ENCODE results near the gene CSMD2. TPM values are rescaled to one million over a fixed set of nuclear protein-coding genes. Genes with fewer than 3 reads are reported as not detected.

CSMD2 gene
- total and polyA plus RNA-seq, 7 donors: 0.02 to 0.32 (median 0.10) TPM

- WGBS, 3 donors: 88 to 92% (median 91%) methylated on average over 4 of the region's 4 CpGs
- H3K4me1 ChIP-seq: no peaks in the 10 kb centered on the region
- H3K9me3 ChIP-seq: no peaks in the 10 kb centered on the region
- intact Hi-C loops (cut with DNase I): no loop called here
- H3K36me3 ChIP-seq (ENCODE audit: insufficient read depth in 1 of 2, low read depth in 1 of 2): no peaks in the 10 kb centered on the region
- DNase-seq (no peak), ATAC-seq (no peak)
- H3K27ac ChIP-seq: no peak overlapping the region
- no peaks in the 10 kb centered on the region for H3K27me3 ChIP-seq (ENCODE audit: insufficient read depth in 3 of 3, low read length in 2 of 3)
- TF ChIP-seq CTCF (IDR thresholded peaks at IDR 0.05): no peak
- H3K4me3 ChIP-seq: no peak overlapping the region
Observed at GRCh38 chr1:33836911-33837310, 328.1 kb downstream of the CSMD2 start.

DNA sequence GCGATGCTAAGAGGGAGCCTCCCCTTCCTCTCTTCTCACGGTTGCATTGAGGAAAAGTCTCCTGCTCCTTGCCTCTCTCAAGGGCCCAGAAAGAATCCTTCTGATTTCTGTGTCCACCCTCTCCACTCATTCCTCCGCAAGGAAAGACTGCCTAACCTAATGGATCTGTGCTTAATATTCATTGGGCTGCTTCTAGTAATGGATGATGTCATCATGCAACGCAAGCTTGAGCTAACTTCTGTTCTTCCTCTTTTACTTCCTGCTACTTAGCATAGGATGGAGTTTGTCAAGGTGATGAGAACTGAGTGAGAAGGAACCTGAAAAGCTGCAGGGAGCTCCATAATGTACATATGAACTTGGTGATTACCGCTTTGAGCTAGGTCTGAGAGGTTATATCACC, 336.4 kb downstream of the CSMD2 start:
- H3K36me3 ChIP-seq (ENCODE audit: insufficient read depth in 1 of 2, low read depth in 1 of 2): no peaks in the 10 kb centered on the region
- H3K9me3 ChIP-seq: no peaks in the 10 kb centered on the region
- intact Hi-C loops (cut with DNase I): no loop called here
- no peak for TF ChIP-seq CTCF (IDR thresholded peaks at IDR 0.05)
- H3K4me3 ChIP-seq: no peak overlapping the region
- no peak overlapping the region for H3K27ac ChIP-seq
- no peaks in the 10 kb centered on the region for H3K4me1 ChIP-seq
- H3K27me3 ChIP-seq (ENCODE audit: insufficient read depth in 3 of 3, low read length in 2 of 3): no peaks in the 10 kb centered on the region
- DNase-seq (no peak), ATAC-seq (no peak)
- WGBS, 3 donors: 74 to 91% (median 90%) methylated on average over 5 of the region's 5 CpGs

DNA sequence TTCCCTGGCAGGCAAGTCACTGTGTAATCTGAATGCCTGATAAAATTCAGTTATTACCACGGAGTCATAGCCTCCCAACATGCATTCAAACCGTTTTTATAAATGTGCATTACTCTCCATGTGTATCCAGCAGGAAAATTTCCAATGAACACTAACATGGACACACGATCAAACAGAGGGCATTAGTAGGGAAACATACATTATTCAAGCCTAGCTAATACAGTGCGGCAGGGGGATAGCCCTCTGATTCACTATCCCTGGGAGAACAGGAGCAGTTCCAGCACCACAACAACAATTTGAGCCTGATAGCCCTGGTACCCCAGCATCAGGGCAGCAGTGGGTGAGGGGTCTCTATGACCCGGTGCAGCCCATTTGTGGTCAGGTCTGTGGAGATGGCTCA, 337.0 kb downstream of the CSMD2 start:
- no peaks in the 10 kb centered on the region for H3K36me3 ChIP-seq (ENCODE audit: insufficient read depth in 1 of 2, low read depth in 1 of 2)
- no peaks in the 10 kb centered on the region for H3K4me1 ChIP-seq
- DNase-seq: no peak
- intact Hi-C loops (cut with DNase I): no loop called here
- no peaks in the 10 kb centered on the region for H3K9me3 ChIP-seq
- no peak overlapping the region for H3K4me3 ChIP-seq
- H3K27me3 ChIP-seq (ENCODE audit: insufficient read depth in 3 of 3, low read length in 2 of 3): no peaks in the 10 kb centered on the region
- no peak overlapping the region for H3K27ac ChIP-seq
- no peak for ATAC-seq
- WGBS, 3 donors: 23 to 46% (median 40%) methylated on average over 5 of the region's 5 CpGs
- no peak for TF ChIP-seq CTCF (IDR thresholded peaks at IDR 0.05)

DNA sequence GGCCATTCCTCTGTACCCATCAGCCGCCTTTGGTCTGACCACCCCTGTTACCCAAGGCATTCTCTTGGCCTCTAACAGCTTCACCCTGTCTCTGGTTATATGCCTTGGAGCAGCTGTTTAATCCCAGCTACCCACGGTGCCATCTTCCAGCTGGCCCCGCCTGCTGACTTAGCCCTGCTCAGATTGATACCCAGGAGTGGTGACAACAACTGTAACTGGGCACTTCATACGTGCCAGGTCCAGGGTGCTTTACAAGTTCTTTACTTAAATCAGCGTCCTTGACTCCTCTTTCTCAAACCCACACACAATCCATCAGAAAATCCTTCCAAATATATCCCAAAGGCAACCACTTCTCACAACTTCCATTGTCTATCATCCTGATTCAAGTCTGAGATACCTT, 338.3 kb downstream of the CSMD2 start:
- Histone ChIP-seq H3K4me1 (no peaks in the 10 kb centered on the region), H3K27ac (no peak overlapping the region), H3K27me3 (ENCODE audit: insufficient read depth in 3 of 3, low read length in 2 of 3) (peaks cover 0 to 6% (median 0%) of the 10 kb centered on the region in 3 donors), H3K9me3 (no peaks in the 10 kb centered on the region), H3K36me3 (ENCODE audit: insufficient read depth in 1 of 2, low read depth in 1 of 2) (no peaks in the 10 kb centered on the region), H3K4me3 (no peak overlapping the region)
- DNase-seq: no peak
- WGBS, 3 donors: 58 to 70% (median 64%) methylated on average over 5 of the region's 5 CpGs
- intact Hi-C loops (cut with DNase I): no loop called here
- no peak for TF ChIP-seq CTCF (IDR thresholded peaks at IDR 0.05)
- no peak for ATAC-seq

DNA sequence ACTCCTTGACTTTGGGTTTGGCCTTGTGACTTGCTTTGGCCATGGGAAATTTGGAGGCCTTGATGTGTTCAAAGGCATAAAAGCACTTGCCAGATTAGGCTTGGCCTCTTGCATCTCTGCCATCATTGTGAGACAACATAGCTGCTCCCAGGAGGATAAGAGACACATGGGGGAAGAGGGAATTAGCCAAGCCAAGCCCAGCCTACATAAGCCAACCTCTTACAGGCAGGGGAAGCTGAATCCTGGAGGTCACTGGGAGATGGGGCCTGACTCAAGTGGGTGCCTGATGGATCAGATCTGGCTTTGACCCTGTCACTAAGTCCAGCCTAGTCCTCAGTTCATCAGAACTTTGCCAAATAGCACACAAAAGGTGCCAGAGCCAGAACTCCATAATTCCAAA, 338.7 kb downstream of the CSMD2 start:
- DNase-seq: no peak

More for the DNA sequence above, 338.7 kb downstream of the CSMD2 start:
- H3K9me3 ChIP-seq: no peaks in the 10 kb centered on the region
- peaks cover 0 to 9% (median 0%) of the 10 kb centered on the region in 3 donors for H3K27me3 ChIP-seq (ENCODE audit: insufficient read depth in 3 of 3, low read length in 2 of 3)
- H3K36me3 ChIP-seq (ENCODE audit: insufficient read depth in 1 of 2, low read depth in 1 of 2): no peaks in the 10 kb centered on the region
- TF ChIP-seq CTCF (IDR thresholded peaks at IDR 0.05): no peak
- no peak for ATAC-seq
- H3K27ac ChIP-seq: no peak overlapping the region
- no peaks in the 10 kb centered on the region for H3K4me1 ChIP-seq
- no peak overlapping the region for H3K4me3 ChIP-seq
- intact Hi-C loops (cut with DNase I): no loop called here

Data from psoas muscle (tissue), 8 donors.